ENCODE data around the gene UBR1.

DNA sequence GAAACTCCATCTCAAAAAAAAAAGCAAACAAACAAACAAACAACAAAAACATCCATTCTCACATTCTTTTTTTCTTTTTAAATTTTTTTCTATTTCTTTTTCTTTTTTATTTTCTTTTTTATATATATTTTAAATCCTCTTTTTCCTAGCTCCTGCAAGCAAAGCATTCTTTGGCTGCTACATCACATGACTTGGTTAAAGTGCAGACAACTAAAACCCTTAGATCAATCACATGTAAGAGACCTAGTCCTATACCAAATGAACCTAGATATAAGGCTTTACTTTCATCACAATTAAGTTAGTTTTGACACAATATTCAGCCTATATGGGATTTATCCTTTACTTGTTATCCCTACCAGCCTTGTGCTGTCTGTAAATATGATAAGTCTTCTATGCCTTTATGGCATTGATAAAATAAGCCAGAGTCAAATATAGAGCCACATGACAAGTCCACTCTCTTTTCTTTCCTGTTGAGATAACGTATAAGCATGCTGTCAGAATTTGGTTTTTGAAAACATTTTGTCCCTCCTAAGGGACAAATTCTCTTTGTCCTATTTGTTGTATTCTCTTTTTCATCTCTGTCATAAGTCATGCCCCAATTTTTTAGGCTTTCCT, 11.3 kb downstream of the UBR1 start:
- TF ChIP-seq POLR2A (IDR thresholded peaks at IDR 0.05; ENCODE audit: low read depth, low read length) (no peak), POLR2AphosphoS5 (IDR thresholded peaks at IDR 0.05; ENCODE audit: low read depth, low read length) (no peak), TAF1 (IDR thresholded peaks at IDR 0.05; ENCODE audit: borderline replicate concordance, low read depth, low read length) (no peak)

Data from GM12892 (cell line).